Neuron (in vitro differentiated cells): ENCODE measurements around the gene C16orf96.

Source experiments
- H2AFZ ChIP-seq: one replicate; pipeline ENCODE4 v1.6.1; 2013; ENCODE audit warnings: low read depth, mild to moderate bottlenecking, inconsistent platforms, low read length, moderate library complexity
- H3K27me3 ChIP-seq: one replicate; pipeline ENCODE4 v1.6.1; 2013; ENCODE audit warnings: low read length; ENCODE audit not compliant: insufficient read depth
- H3K36me3 ChIP-seq: one replicate; pipeline ENCODE4 v1.6.1; 2013; ENCODE audit warnings: low read length; ENCODE audit not compliant: insufficient read depth
- H3K4me1 ChIP-seq: one replicate; pipeline ENCODE4 v1.6.1; 2013; ENCODE audit warnings: low read length; ENCODE audit not compliant: insufficient read depth
- H3K4me3 ChIP-seq: 2 replicates; pipeline ENCODE4 v1.5.1; 2013; ENCODE audit warnings: mild to moderate bottlenecking, low read length, moderate library complexity
- H3K9me3 ChIP-seq: one replicate; pipeline ENCODE4 v1.6.1; 2013; ENCODE audit warnings: low read length

C16orf96 gene

GRCh38 chr16:4649744-4650442 is 93.8 kb downstream of the C16orf96 start:
- Histone ChIP-seq H3K27me3 (no peaks in the 10 kb centered on the region), H3K36me3 (peaks cover 54% of the 10 kb centered on the region), H3K4me1 (no peaks in the 10 kb centered on the region), H3K4me3 (no peak overlapping the region), H3K9me3 (peaks cover 23% of the 10 kb centered on the region), H2AFZ (no peak overlapping the region)
